Vagina (tissue), 2 donors: Measurements from ENCODE around the gene MYO7A. TPM values are rescaled to one million over a fixed set of nuclear protein-coding genes. Genes with fewer than 3 reads are reported as not detected.
A peak's percentile ranks its signal among the peaks of the same experiment; 100 is the strongest.

Experiments used
- DNase-seq, 2 donors: peaks; one replicate each; pipeline ENCODE4 v3.0.0-alpha.2; 2017; ENCODE audit errors: extremely low spot score in 2 of 2
- H3K27ac ChIP-seq: fragments of 200-600 bp; sonication (generic); one replicate; pipeline ENCODE4 v1.5.1; 2019
- H3K27me3 ChIP-seq: fragments of 200-600 bp; sonication (generic); one replicate; pipeline ENCODE4 v1.5.1; 2019
- H3K36me3 ChIP-seq, 2 donors: fragments of 200-600 bp; sonication (generic); one replicate each; pipeline ENCODE4 v1.5.1; 2017 to 2019
- H3K4me1 ChIP-seq: fragments of 200-600 bp; sonication (generic); one replicate; pipeline ENCODE4 v1.5.1; 2019
- H3K4me3 ChIP-seq, 2 donors: fragments of 200-600 bp; sonication (generic); 1 replicate in 1 of 2; 2 replicates in 1 of 2; pipeline ENCODE4 v1.5.1; 2016 to 2019
- H3K9me3 ChIP-seq: fragments of 200-600 bp; sonication (generic); one replicate; pipeline ENCODE4 v1.5.1; 2019
- CTCF ChIP-seq, 3 experiments: fragments of 450-650 bp in 2 of 3; fragments of 200-600 bp in 1 of 3; sonication (generic) in 1 of 3; IDR thresholded peaks; one replicate each; pipeline ENCODE4 v1.5.1; 2017 to 2019; ENCODE audit warnings: antibody characterized with exemption in 3 of 3, mild to moderate bottlenecking in 2 of 3, moderate library complexity in 2 of 3
- POLR2A ChIP-seq, 2 donors: fragments of 450-650 bp; IDR thresholded peaks; one replicate each; pipeline ENCODE4 v1.6.1; 2017; ENCODE audit warnings: antibody characterized with exemption in 2 of 2, mild to moderate bottlenecking in 2 of 2, moderate library complexity in 2 of 2
- POLR2AphosphoS5 ChIP-seq, 2 donors: sonication (generic); formaldehyde crosslinking; IDR thresholded peaks; one replicate each; pipeline ENCODE4 v1.9.0; 2017; ENCODE audit warnings: antibody characterized with exemption in 2 of 2, mild to moderate bottlenecking in 2 of 2, low read depth in 1 of 2; ENCODE audit not compliant: insufficient read depth in 1 of 2
- intact Hi-C: fragments of 100-400 bp; cut with DNase I; formaldehyde crosslinking; loops from one replicate; pipeline ENCODE4 v1.15.1; 2023
- total RNA-seq: library from RNA; depleted of rRNA; stranded (reverse); fragments of >200 nt; gene quantifications from one replicate; pipeline ENCODE4 v1.2.3, GENCODE V29; 2016

MYO7A gene
- total RNA-seq, 1 donor from 2014 or later = 9.1 TPM

DNA sequence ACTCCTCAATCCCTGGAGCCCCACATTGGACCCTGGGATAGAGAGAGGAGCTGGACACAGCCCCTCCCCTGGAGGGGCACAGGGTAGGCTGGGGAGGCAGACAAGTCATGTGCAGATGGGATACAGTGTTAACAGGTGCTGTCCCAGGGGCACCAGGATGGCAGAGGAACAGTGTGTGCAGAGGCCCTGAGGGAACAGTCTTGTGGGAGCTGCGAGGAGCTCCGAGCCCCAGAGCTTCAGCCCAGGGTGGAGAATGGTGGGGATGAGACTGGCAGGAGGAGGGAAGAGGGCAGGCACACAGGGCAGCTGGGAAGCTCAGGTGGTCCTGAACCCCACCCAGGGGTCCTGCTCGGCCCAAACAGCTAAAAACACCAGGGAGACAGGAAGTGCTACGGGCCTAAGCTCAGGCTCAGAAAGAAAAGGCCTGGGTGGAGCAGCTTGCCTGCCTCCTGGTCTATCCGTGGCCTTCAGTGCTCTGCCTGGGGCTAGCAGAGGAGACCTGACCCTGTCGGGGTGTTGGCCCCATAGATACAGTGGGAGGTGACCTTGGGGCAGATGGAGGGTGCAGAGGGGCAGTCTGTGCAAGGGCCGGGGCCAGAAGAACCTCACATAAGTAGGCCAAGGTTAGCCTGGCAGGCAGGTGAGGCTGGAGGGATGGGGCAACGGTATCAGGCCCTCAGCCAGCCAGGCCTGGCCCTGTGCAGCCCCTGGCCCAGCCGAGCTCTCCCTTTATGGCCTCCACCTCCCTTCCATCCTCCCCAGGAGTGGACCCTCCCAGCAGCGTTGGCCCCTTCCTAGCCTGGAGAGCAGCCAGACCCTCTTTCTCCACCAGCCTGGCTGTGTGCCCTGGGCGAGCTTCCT is 45.8 kb upstream of the MYO7A start:
- intact Hi-C loops = loop anchor here (5.0 kb wide), 1 partner anchor 1380 kb away; no protein-coding TSS in a partner anchor
- H3K4me1 ChIP-seq = peaks cover 24% of the 10 kb centered on the region
- H3K9me3 ChIP-seq = no peaks in the 10 kb centered on the region
- H3K4me3 ChIP-seq = peak overlapping the region in 1 of 2 donors; percentile 1
- DNase-seq = no peak
- no peaks in the 10 kb centered on the region for H3K36me3 ChIP-seq
- peak overlapping the region; percentile 45 for H3K27ac ChIP-seq
- H3K27me3 ChIP-seq = no peaks in the 10 kb centered on the region
- no peak for TF ChIP-seq POLR2A (IDR thresholded peaks at IDR 0.05)
- no peak for TF ChIP-seq CTCF (IDR thresholded peaks at IDR 0.05)
- no peak for TF ChIP-seq POLR2AphosphoS5 (IDR thresholded peaks at IDR 0.05; ENCODE audit: insufficient read depth in 1 of 2, low read depth in 1 of 2)

GRCh38 chr11:77082838-77083565 is 45.0 kb upstream of the MYO7A start:
- Histone ChIP-seq H3K27ac (peak overlapping the region; percentile 45), H3K4me3 (peak overlapping the region in 1 of 2 donors; percentile 1), H3K4me1 (peaks cover 24% of the 10 kb centered on the region), H3K27me3 (no peaks in the 10 kb centered on the region), H3K36me3 (no peaks in the 10 kb centered on the region), H3K9me3 (no peaks in the 10 kb centered on the region)
- no peak for DNase-seq
- intact Hi-C loops = loop anchor here (5.0 kb wide), 1 partner anchor 1381 kb away; no protein-coding TSS in a partner anchor
- TF ChIP-seq CTCF (IDR thresholded peaks at IDR 0.05) (no peak), POLR2AphosphoS5 (IDR thresholded peaks at IDR 0.05; ENCODE audit: insufficient read depth in 1 of 2, low read depth in 1 of 2) (no peak), POLR2A (IDR thresholded peaks at IDR 0.05) (no peak)

DNA sequence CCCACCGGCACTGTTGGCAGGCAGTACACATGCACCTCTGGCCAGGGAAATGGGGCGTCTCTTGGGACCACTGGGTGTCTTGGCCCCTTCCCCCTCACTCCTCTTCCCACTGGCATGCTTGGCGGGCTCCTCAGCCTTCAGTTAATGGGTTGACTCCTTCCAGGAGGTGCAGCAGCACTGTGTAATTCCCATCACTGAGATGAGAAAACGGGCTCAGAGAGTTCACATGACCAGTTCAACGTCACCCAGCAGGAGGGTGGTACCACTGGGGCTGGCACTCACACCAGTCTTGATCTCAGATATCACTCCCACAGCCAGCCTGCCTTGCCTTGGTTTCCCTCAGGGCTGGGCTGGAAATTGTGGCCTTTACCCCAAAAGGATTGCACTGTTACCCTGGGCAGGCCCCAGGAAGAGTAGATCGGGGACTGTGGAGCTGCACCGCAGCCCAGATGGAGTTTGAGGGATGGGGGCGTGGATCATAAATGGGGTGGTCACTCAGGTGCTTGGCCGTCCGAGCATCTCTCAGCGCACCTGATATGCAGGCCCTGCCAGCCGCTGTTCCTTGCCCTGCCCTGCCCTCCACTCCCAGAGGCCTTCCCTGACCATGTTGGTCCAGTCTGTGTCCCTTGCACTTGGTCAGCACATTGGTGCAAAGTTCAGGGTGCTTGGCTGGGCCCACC is 44.3 kb upstream of the MYO7A start:
- H3K36me3 ChIP-seq = no peaks in the 10 kb centered on the region
- H3K4me1 ChIP-seq = peaks cover 24% of the 10 kb centered on the region
- no peak for TF ChIP-seq POLR2A (IDR thresholded peaks at IDR 0.05)
- TF ChIP-seq POLR2AphosphoS5 (IDR thresholded peaks at IDR 0.05; ENCODE audit: insufficient read depth in 1 of 2, low read depth in 1 of 2) = no peak
- no peak for TF ChIP-seq CTCF (IDR thresholded peaks at IDR 0.05)
- no peaks in the 10 kb centered on the region for H3K27me3 ChIP-seq
- H3K4me3 ChIP-seq = no peak overlapping the region
- no peak for DNase-seq
- no peak overlapping the region for H3K27ac ChIP-seq
- H3K9me3 ChIP-seq = no peaks in the 10 kb centered on the region
- intact Hi-C loops = loop anchor here (5.0 kb wide), 1 partner anchor 1381 kb away; no protein-coding TSS in a partner anchor

GRCh38 chr11:77084581-77085191 is 43.4 kb upstream of the MYO7A start:
- DNase-seq = no peak
- H3K4me1 ChIP-seq = peaks cover 24% of the 10 kb centered on the region
- no peaks in the 10 kb centered on the region for H3K27me3 ChIP-seq
- TF ChIP-seq POLR2AphosphoS5 (IDR thresholded peaks at IDR 0.05; ENCODE audit: insufficient read depth in 1 of 2, low read depth in 1 of 2) (no peak), CTCF (IDR thresholded peaks at IDR 0.05) (no peak), POLR2A (IDR thresholded peaks at IDR 0.05) (no peak)
- intact Hi-C loops = loop anchor here (5.0 kb wide), 1 partner anchor 1382 kb away; no protein-coding TSS in a partner anchor
- H3K4me3 ChIP-seq = no peak overlapping the region
- no peaks in the 10 kb centered on the region for H3K9me3 ChIP-seq
- no peak overlapping the region for H3K27ac ChIP-seq
- H3K36me3 ChIP-seq = no peaks in the 10 kb centered on the region
